AG09319 (cell line): ENCODE data around the gene SP3.

Experiments used
- DNase-seq: peaks from one replicate; pipeline ENCODE4 v3.0.0-alpha.2; 2010; ENCODE audit warnings: low read depth; ENCODE audit errors: extremely low read depth
- CTCF ChIP-seq: IDR thresholded peaks from 2 replicates; pipeline ENCODE4 v1.5.1; 2011; ENCODE audit warnings: low read depth, mild to moderate bottlenecking, inconsistent platforms, low read length, moderate library complexity

SP3 gene

GRCh38 chr2:173969886-173970285 is 4.7 kb upstream of the SP3 start:
- no peak for DNase-seq

GRCh38 chr2:173968551-173968950 is 3.4 kb upstream of the SP3 start:
- no peak for DNase-seq
- TF ChIP-seq CTCF, result no peak

More at GRCh38 chr2:173969886-173970285, 4.7 kb upstream of the SP3 start:
- TF ChIP-seq CTCF, result no peak

- no peak for DNase-seq
- no peak for TF ChIP-seq CTCF
Observed at GRCh38 chr2:173966274-173967098, 1.3 kb upstream of the SP3 start.

GRCh38 chr2:173964565-173965371 is 405 bp downstream of the SP3 start:
- peak; percentile 81 for DNase-seq
- TF ChIP-seq CTCF, result no peak

GRCh38 chr2:173963817-173964564 is 1.2 kb downstream of the SP3 start:
- no peak for TF ChIP-seq CTCF
- peak; percentile 74 for DNase-seq

- peak; percentile 37 for DNase-seq
- peak; percentile 33 for TF ChIP-seq CTCF
Observed at GRCh38 chr2:173963323-173963816, 1.8 kb downstream of the SP3 start.
